SK-N-SH treated with all-trans-retinoic acid at 6 μM for 48 hours (cell line): ENCODE data around the gene CLCN6.

ENCODE experiments used
- ATAC-seq: fragments of 200-7000 bp; cut with Tn5 transposase; 3 replicates; pipeline ENCODE4 v1.9.1; 2020; ENCODE audit warnings: mild to moderate bottlenecking, moderate library complexity
- ARNTL ChIP-seq: fragments of 450-650 bp; formaldehyde crosslinking; IDR thresholded peaks from 2 replicates; pipeline ENCODE4 v1.5.0; 2020; ENCODE audit warnings: low read depth, mild to moderate bottlenecking, moderate library complexity, borderline replicate concordance
- BACH2 ChIP-seq: fragments of 250-450 bp; sonication (Bioruptor Pico); IDR thresholded peaks from 2 replicates; pipeline ENCODE4 v1.9.0; 2021; ENCODE audit warnings: mild to moderate bottlenecking, borderline replicate concordance
- CREB5 ChIP-seq: fragments of 250-450 bp; sonication (Bioruptor Pico); IDR thresholded peaks from 2 replicates; pipeline ENCODE4 v1.5.1; 2020; ENCODE audit warnings: low read depth, mild to moderate bottlenecking, moderate library complexity
- CSDC2 ChIP-seq: fragments of 250-450 bp; sonication (Bioruptor Pico); IDR thresholded peaks from 2 replicates; pipeline ENCODE4 v1.5.0; 2020; ENCODE audit warnings: mild to moderate bottlenecking, moderate library complexity
- ESRRG ChIP-seq: fragments of 250-450 bp; sonication (Bioruptor Pico); IDR thresholded peaks from 2 replicates; pipeline ENCODE4 v1.6.1; 2021; ENCODE audit warnings: mild to moderate bottlenecking
- GLIS3 ChIP-seq: fragments of 250-450 bp; sonication (Bioruptor Pico); IDR thresholded peaks from 2 replicates; pipeline ENCODE4 v1.5.0; 2020; ENCODE audit warnings: mild to moderate bottlenecking, moderate library complexity
- OSR1 ChIP-seq: fragments of 250-450 bp; sonication (Bioruptor Pico); IDR thresholded peaks from 2 replicates; pipeline ENCODE4 v1.8.0; 2022; ENCODE audit warnings: moderate library complexity, mild to moderate bottlenecking, inconsistent platforms
- PATZ1 ChIP-seq: fragments of 250-450 bp; sonication (Bioruptor Pico); IDR thresholded peaks from 2 replicates; pipeline ENCODE4 v1.8.0; 2020; ENCODE audit warnings: mild to moderate bottlenecking, moderate library complexity, borderline replicate concordance
- PPARA ChIP-seq: fragments of 250-450 bp; sonication (Bioruptor Pico); IDR thresholded peaks from 2 replicates; pipeline ENCODE4 v1.5.0; 2020; ENCODE audit warnings: mild to moderate bottlenecking, borderline replicate concordance
- RARB ChIP-seq: fragments of 250-450 bp; sonication (Bioruptor Pico); IDR thresholded peaks from 2 replicates; pipeline ENCODE4 v1.8.0; 2021; ENCODE audit warnings: mild to moderate bottlenecking, moderate library complexity
- TOX ChIP-seq: fragments of 250-450 bp; sonication (Bioruptor Pico); IDR thresholded peaks from 2 replicates; pipeline ENCODE4 v1.8.0; 2021; ENCODE audit warnings: mild to moderate bottlenecking, moderate library complexity, borderline replicate concordance
- TSHZ2 ChIP-seq: fragments of 250-450 bp; sonication (Bioruptor Pico); IDR thresholded peaks from 2 replicates; pipeline ENCODE4 v1.5.0; 2020; ENCODE audit warnings: mild to moderate bottlenecking, moderate library complexity
- ZC3H10 ChIP-seq: fragments of 250-450 bp; sonication (Bioruptor Pico); IDR thresholded peaks from 2 replicates; pipeline ENCODE4 v1.5.1; 2021; ENCODE audit warnings: mild to moderate bottlenecking, moderate library complexity
- ZFP3 ChIP-seq: fragments of 250-450 bp; sonication (Bioruptor Pico); IDR thresholded peaks from 2 replicates; pipeline ENCODE4 v1.5.0; 2020; ENCODE audit warnings: mild to moderate bottlenecking, moderate library complexity
- ZFP30 ChIP-seq: fragments of 450-650 bp; formaldehyde crosslinking; IDR thresholded peaks from 2 replicates; pipeline ENCODE4 v1.5.0; 2022; ENCODE audit warnings: mild to moderate bottlenecking, moderate library complexity
- ZNF565 ChIP-seq: fragments of 450-650 bp; formaldehyde crosslinking; conservative IDR thresholded peaks from 2 replicates; pipeline ENCODE4 v1.5.0; 2020; ENCODE audit warnings: low read depth, mild to moderate bottlenecking, moderate library complexity
- ZNF70 ChIP-seq: fragments of 450-650 bp; formaldehyde crosslinking; IDR thresholded peaks from 2 replicates; pipeline ENCODE4 v1.5.0; 2020; ENCODE audit warnings: mild to moderate bottlenecking, moderate library complexity
- ZNF8 ChIP-seq: fragments of 450-650 bp; formaldehyde crosslinking; IDR thresholded peaks from 2 replicates; pipeline ENCODE4 v1.5.0; 2020; ENCODE audit warnings: mild to moderate bottlenecking, moderate library complexity

Gene CLCN6

GRCh38 chr1:11780380-11781147, 25.4 kb upstream of the CLCN6 start:
- TF ChIP-seq ZFP30 (CRISPR knock-in tag): no peak
- no peak for TF ChIP-seq TSHZ2 (CRISPR knock-in tag)
- TF ChIP-seq CSDC2 (CRISPR knock-in tag): no peak
- TF ChIP-seq ZNF70 (CRISPR knock-in tag): no peak
- TF ChIP-seq OSR1 (CRISPR knock-in tag): no peak
- no peak for TF ChIP-seq BACH2 (CRISPR knock-in tag)
- no peak for TF ChIP-seq ESRRG (CRISPR knock-in tag)
- no peak for TF ChIP-seq ZFP3 (CRISPR knock-in tag)
- TF ChIP-seq ZNF565 (CRISPR knock-in tag): no peak
- TF ChIP-seq GLIS3 (CRISPR knock-in tag): no peak
- TF ChIP-seq RARB (CRISPR knock-in tag): no peak
- TF ChIP-seq PPARA (CRISPR knock-in tag): no peak
- no peak for TF ChIP-seq ZNF8 (CRISPR knock-in tag)
- no peak for TF ChIP-seq CREB5 (CRISPR knock-in tag)
- no peak for TF ChIP-seq PATZ1
- no peak for TF ChIP-seq ARNTL
- TF ChIP-seq ZC3H10: no peak
- TF ChIP-seq, all 23 proteins: peak for 0
- no peak for ATAC-seq

- no peak for ATAC-seq
- no peak for TF ChIP-seq TSHZ2 (CRISPR knock-in tag)
- no peak for TF ChIP-seq CREB5 (CRISPR knock-in tag)
- no peak for TF ChIP-seq TOX
- no peak for TF ChIP-seq PATZ1
These were observed 24.7 kb upstream of the CLCN6 start for GRCh38 chr1:11781297-11781696.
